ENCODE results near the gene TBCK. TPM values are rescaled to one million over a fixed set of nuclear protein-coding genes. Genes with fewer than 3 reads are reported as not detected.

Gene TBCK
- total RNA-seq, 1 experiment from 2014 or later: 22.3 TPM

DNA sequence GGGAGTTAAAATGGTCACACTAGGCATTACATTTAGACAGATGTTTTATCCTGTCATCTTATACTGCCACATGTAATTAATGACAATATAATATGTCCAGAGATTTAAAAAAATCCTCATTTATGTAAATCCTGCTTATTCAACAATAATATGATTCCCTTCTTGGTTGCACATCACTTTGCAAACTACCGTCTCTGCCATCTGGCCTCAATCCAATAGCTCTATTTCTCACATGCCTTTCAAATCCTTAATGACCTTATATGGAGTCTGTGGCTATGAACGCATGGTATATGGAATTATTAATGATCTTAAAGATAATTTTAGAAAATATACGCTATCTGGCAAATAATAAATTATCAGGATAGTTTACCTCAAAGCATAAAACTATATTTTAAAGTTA is 276.2 kb downstream of the TBCK start:
- H3K4me1 ChIP-seq (ENCODE audit: control insufficient read depth in 1 of 2, insufficient read depth in 2 of 2, low read length in 2 of 2): peaks cover 0 to 3% of the 10 kb centered on the region in 2 experiments; a peak in 2 of 4 replicates
- TF ChIP-seq TCF7L2 (IDR thresholded peaks at IDR 0.05; ENCODE audit: borderline replicate concordance, extremely low read depth, insufficient read depth, insufficient read length) (no peak), EZH2 (IDR thresholded peaks at IDR 0.05) (no peak), SP1 (IDR thresholded peaks at IDR 0.05; ENCODE audit: low read depth) (no peak), EZH2phosphoT487 (IDR thresholded peaks at IDR 0.05; ENCODE audit: borderline replicate concordance) (no peak), POLR2AphosphoS5 (IDR thresholded peaks at IDR 0.05; ENCODE audit: low read depth, low read length) (no peak), EGR1 (IDR thresholded peaks at IDR 0.05; ENCODE audit: low read depth) (no peak), RAD21 (IDR thresholded peaks at IDR 0.05; ENCODE audit: low read depth) (no peak), CBX3 (IDR thresholded peaks at IDR 0.05; ENCODE audit: low read depth) (no peak), CEBPB (IDR thresholded peaks at IDR 0.05; ENCODE audit: low read depth) (no peak), FOSL1 (IDR thresholded peaks at IDR 0.05; ENCODE audit: low read depth) (no peak), ZFX (IDR thresholded peaks at IDR 0.05) (no peak), POLR2A (IDR thresholded peaks at IDR 0.05; ENCODE audit: borderline replicate concordance, extremely low read depth, insufficient read depth, insufficient read length) (no peak), YY1 (IDR thresholded peaks at IDR 0.05; ENCODE audit: extremely low read depth, insufficient replicate concordance, low read depth, low read length) (no peak), SRF (IDR thresholded peaks at IDR 0.05; ENCODE audit: low read depth) (no peak)
- TF ChIP-seq, protein P1, sequence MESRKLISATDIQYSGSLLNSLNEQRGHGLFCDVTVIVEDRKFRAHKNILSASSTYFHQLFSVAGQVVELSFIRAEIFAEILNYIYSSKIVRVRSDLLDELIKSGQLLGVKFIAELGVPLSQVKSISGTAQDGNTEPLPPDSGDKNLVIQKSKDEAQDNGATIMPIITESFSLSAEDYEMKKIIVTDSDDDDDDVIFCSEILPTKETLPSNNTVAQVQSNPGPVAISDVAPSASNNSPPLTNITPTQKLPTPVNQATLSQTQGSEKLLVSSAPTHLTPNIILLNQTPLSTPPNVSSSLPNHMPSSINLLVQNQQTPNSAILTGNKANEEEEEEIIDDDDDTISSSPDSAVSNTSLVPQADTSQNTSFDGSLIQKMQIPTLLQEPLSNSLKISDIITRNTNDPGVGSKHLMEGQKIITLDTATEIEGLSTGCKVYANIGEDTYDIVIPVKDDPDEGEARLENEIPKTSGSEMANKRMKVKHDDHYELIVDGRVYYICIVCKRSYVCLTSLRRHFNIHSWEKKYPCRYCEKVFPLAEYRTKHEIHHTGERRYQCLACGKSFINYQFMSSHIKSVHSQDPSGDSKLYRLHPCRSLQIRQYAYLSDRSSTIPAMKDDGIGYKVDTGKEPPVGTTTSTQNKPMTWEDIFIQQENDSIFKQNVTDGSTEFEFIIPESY (IDR thresholded peaks at IDR 0.05; ENCODE audit: extremely low read depth, insufficient replicate concordance, low read length): no peak
- TF ChIP-seq, protein P2, sequence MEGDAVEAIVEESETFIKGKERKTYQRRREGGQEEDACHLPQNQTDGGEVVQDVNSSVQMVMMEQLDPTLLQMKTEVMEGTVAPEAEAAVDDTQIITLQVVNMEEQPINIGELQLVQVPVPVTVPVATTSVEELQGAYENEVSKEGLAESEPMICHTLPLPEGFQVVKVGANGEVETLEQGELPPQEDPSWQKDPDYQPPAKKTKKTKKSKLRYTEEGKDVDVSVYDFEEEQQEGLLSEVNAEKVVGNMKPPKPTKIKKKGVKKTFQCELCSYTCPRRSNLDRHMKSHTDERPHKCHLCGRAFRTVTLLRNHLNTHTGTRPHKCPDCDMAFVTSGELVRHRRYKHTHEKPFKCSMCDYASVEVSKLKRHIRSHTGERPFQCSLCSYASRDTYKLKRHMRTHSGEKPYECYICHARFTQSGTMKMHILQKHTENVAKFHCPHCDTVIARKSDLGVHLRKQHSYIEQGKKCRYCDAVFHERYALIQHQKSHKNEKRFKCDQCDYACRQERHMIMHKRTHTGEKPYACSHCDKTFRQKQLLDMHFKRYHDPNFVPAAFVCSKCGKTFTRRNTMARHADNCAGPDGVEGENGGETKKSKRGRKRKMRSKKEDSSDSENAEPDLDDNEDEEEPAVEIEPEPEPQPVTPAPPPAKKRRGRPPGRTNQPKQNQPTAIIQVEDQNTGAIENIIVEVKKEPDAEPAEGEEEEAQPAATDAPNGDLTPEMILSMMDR (IDR thresholded peaks at IDR 0.05 in 2 of 3, conservative IDR thresholded peaks at IDR 0.05 in 1 of 3; ENCODE audit: borderline replicate concordance in 1 of 3, insufficient read depth in 1 of 3, low read depth in 2 of 3, low read length in 2 of 3): no peak
- TF ChIP-seq, protein P3, sequence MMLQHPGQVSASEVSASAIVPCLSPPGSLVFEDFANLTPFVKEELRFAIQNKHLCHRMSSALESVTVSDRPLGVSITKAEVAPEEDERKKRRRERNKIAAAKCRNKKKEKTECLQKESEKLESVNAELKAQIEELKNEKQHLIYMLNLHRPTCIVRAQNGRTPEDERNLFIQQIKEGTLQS (IDR thresholded peaks at IDR 0.05): no peak
- TF ChIP-seq, protein P4, sequence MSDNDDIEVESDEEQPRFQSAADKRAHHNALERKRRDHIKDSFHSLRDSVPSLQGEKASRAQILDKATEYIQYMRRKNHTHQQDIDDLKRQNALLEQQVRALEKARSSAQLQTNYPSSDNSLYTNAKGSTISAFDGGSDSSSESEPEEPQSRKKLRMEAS (IDR thresholded peaks at IDR 0.05): no peak
- no TSS peak for BruUV-seq (replicated peaks)
- RAD21 ChIA-PET (ENCODE audit: low non-redundant PET in 1 of 2, low total read pairs in 2 of 2, uncharacterized antibody in 2 of 2, unreplicated experiment in 2 of 2): no interaction called here
- H3K79me2 ChIP-seq (ENCODE audit: insufficient read depth, low read length): no peaks in the 10 kb centered on the region
- no peaks in the 10 kb centered on the region for H3K27me3 ChIP-seq (ENCODE audit: insufficient read depth, low read length)
- H3K9me3 ChIP-seq (ENCODE audit: control insufficient read depth in 1 of 2, insufficient read depth in 1 of 2, low read depth in 1 of 2, low read length in 2 of 2): no peaks in the 10 kb centered on the region
- H3K36me3 ChIP-seq (ENCODE audit: control insufficient read depth in 1 of 2, insufficient read depth in 2 of 2, low read length in 2 of 2): no peaks in the 10 kb centered on the region
- POLR2A ChIA-PET: no interaction called here
- H2AFZ ChIP-seq (ENCODE audit: low read depth, low read length, poor library complexity, severe bottlenecking): no peak overlapping the region
- H3K9me2 ChIP-seq (ENCODE audit: insufficient read depth): no peaks in the 10 kb centered on the region
- no peak overlapping the region for H3K4me2 ChIP-seq (ENCODE audit: low read length)
- no peaks in the 10 kb centered on the region for H4K20me1 ChIP-seq (ENCODE audit: insufficient read depth)
- H3K4me3 ChIP-seq (replicated peaks in 1 of 2; ENCODE audit: low read depth in 1 of 2, low read length in 2 of 2): no peak overlapping the region
- CTCF ChIA-PET: no interaction called here
- no peak overlapping the region for H3K9ac ChIP-seq (ENCODE audit: low read length)
- ATAC-seq (no peak), DNase-seq (ENCODE audit: low read depth, low spot score) (no peak)
- intact Hi-C loops (cut with micrococcal nuclease): no loop called here
- H3K27ac ChIP-seq (ENCODE audit: low read depth, low read length): no peak overlapping the region
